ENCODE results near the gene CSNK2B. TPM values are rescaled to one million over a fixed set of nuclear protein-coding genes. Genes with fewer than 3 reads are reported as not detected.
"Not testable (repeated sequence)": the region's sequence is repeated elsewhere in the genome, so short reads cannot be mapped to it uniquely, and the experiment has no call there.

CSNK2B gene
- total RNA-seq, 1 donor from 2014 or later = 302 TPM

- Mint-ChIP-seq H3K36me3 (ENCODE audit: low read depth) (peaks cover 2% of the 10 kb centered on the region), H3K4me3 (no peak overlapping the region), H3K27me3 (ENCODE audit: insufficient read depth) (peaks cover 4% of the 10 kb centered on the region), H3K27ac (no peak overlapping the region), H3K9me3 (no peaks in the 10 kb centered on the region), H3K4me1 (ENCODE audit: low read depth) (peaks cover 15% of the 10 kb centered on the region)
- intact Hi-C loops (cut with micrococcal nuclease) = no loop called here
- DNase-seq (ENCODE audit: low spot score) = no peak
Measured at GRCh38 chr6:31707701-31708100, 41.8 kb downstream of the CSNK2B start.

GRCh38 chr6:31708224-31708623 is 42.3 kb downstream of the CSNK2B start:
- Mint-ChIP-seq H3K4me3 (no peak overlapping the region), H3K9me3 (no peaks in the 10 kb centered on the region), H3K4me1 (ENCODE audit: low read depth) (peaks cover 13% of the 10 kb centered on the region), H3K36me3 (ENCODE audit: low read depth) (peaks cover 2% of the 10 kb centered on the region), H3K27me3 (ENCODE audit: insufficient read depth) (peaks cover 4% of the 10 kb centered on the region), H3K27ac (no peak overlapping the region)
- intact Hi-C loops (cut with micrococcal nuclease) = no loop called here
- DNase-seq (ENCODE audit: low spot score) = no peak

GRCh38 chr6:31709157-31709556 is 43.3 kb downstream of the CSNK2B start:
- DNase-seq (ENCODE audit: low spot score); intact Hi-C loops (cut with micrococcal nuclease); H3K4me3 Mint-ChIP-seq: not testable (repeated sequence)

GRCh38 chr6:31710523-31711219 is 44.8 kb downstream of the CSNK2B start:
- H3K27ac Mint-ChIP-seq = no peak overlapping the region
- peaks cover 10% of the 10 kb centered on the region for H3K27me3 Mint-ChIP-seq (ENCODE audit: insufficient read depth)
- no peak for DNase-seq (ENCODE audit: low spot score)
- H3K9me3 Mint-ChIP-seq = no peaks in the 10 kb centered on the region
- no peaks in the 10 kb centered on the region for H3K36me3 Mint-ChIP-seq (ENCODE audit: low read depth)
- peaks cover 15% of the 10 kb centered on the region for H3K4me1 Mint-ChIP-seq (ENCODE audit: low read depth)
- no peak overlapping the region for H3K4me3 Mint-ChIP-seq
- intact Hi-C loops (cut with micrococcal nuclease) = no loop called here

More at GRCh38 chr6:31709157-31709556, 43.3 kb downstream of the CSNK2B start:
- H3K36me3 Mint-ChIP-seq (ENCODE audit: low read depth); H3K27ac Mint-ChIP-seq; H3K27me3 Mint-ChIP-seq (ENCODE audit: insufficient read depth); H3K9me3 Mint-ChIP-seq: not testable (repeated sequence)
- H3K4me1 Mint-ChIP-seq (ENCODE audit: low read depth) = peaks cover 14% of the 10 kb centered on the region

- H3K36me3 Mint-ChIP-seq (ENCODE audit: low read depth) = no peaks in the 10 kb centered on the region
- H3K9me3 Mint-ChIP-seq = no peaks in the 10 kb centered on the region
- H3K4me1 Mint-ChIP-seq (ENCODE audit: low read depth) = peaks cover 15% of the 10 kb centered on the region
- intact Hi-C loops (cut with micrococcal nuclease) = no loop called here
- H3K27ac Mint-ChIP-seq = no peak overlapping the region
- DNase-seq (ENCODE audit: low spot score) = no peak
- no peak overlapping the region for H3K4me3 Mint-ChIP-seq
- H3K27me3 Mint-ChIP-seq (ENCODE audit: insufficient read depth) = peaks cover 10% of the 10 kb centered on the region
Measured at GRCh38 chr6:31711233-31711632, 45.4 kb downstream of the CSNK2B start.

GRCh38 chr6:31712296-31712695 is 46.4 kb downstream of the CSNK2B start:
- no peak overlapping the region for H3K27ac Mint-ChIP-seq
- no peak overlapping the region for H3K4me3 Mint-ChIP-seq
- peaks cover 15% of the 10 kb centered on the region for H3K4me1 Mint-ChIP-seq (ENCODE audit: low read depth)
- DNase-seq (ENCODE audit: low spot score) = no peak
- intact Hi-C loops (cut with micrococcal nuclease) = no loop called here
- no peaks in the 10 kb centered on the region for H3K9me3 Mint-ChIP-seq
- H3K27me3 Mint-ChIP-seq (ENCODE audit: insufficient read depth) = peaks cover 10% of the 10 kb centered on the region
- H3K36me3 Mint-ChIP-seq (ENCODE audit: low read depth) = no peaks in the 10 kb centered on the region

GRCh38 chr6:31713465-31713864 is 47.6 kb downstream of the CSNK2B start:
- no peak overlapping the region for H3K27ac Mint-ChIP-seq
- no peak overlapping the region for H3K4me3 Mint-ChIP-seq
- no peak for DNase-seq (ENCODE audit: low spot score)
- no peaks in the 10 kb centered on the region for H3K36me3 Mint-ChIP-seq (ENCODE audit: low read depth)
- H3K27me3 Mint-ChIP-seq (ENCODE audit: insufficient read depth) = peaks cover 10% of the 10 kb centered on the region
- no peaks in the 10 kb centered on the region for H3K9me3 Mint-ChIP-seq
- H3K4me1 Mint-ChIP-seq (ENCODE audit: low read depth) = peaks cover 15% of the 10 kb centered on the region
- intact Hi-C loops (cut with micrococcal nuclease) = no loop called here

- intact Hi-C loops (cut with micrococcal nuclease) = no loop called here
- no peaks in the 10 kb centered on the region for H3K36me3 Mint-ChIP-seq (ENCODE audit: low read depth)
- H3K9me3 Mint-ChIP-seq = no peaks in the 10 kb centered on the region
- no peak for DNase-seq (ENCODE audit: low spot score)
- H3K27me3 Mint-ChIP-seq (ENCODE audit: insufficient read depth) = peaks cover 10% of the 10 kb centered on the region
- H3K4me3 Mint-ChIP-seq = no peak overlapping the region
- peaks cover 15% of the 10 kb centered on the region for H3K4me1 Mint-ChIP-seq (ENCODE audit: low read depth)
- no peak overlapping the region for H3K27ac Mint-ChIP-seq
Measured at GRCh38 chr6:31713991-31714684, 48.3 kb downstream of the CSNK2B start.

- Mint-ChIP-seq H3K9me3 (no peaks in the 10 kb centered on the region), H3K27me3 (ENCODE audit: insufficient read depth) (peaks cover 10% of the 10 kb centered on the region), H3K27ac (no peak within 1 kb of the TSS), H3K4me3 (no peak within 1 kb of the TSS), H3K36me3 (ENCODE audit: low read depth) (no peaks in the 10 kb centered on the region), H3K4me1 (ENCODE audit: low read depth) (peaks cover 15% of the 10 kb centered on the region)
- intact Hi-C loops (cut with micrococcal nuclease) = no loop called here
- no peak for DNase-seq (ENCODE audit: low spot score)
Measured at GRCh38 chr6:31715022-31715958, 49.4 kb downstream of the CSNK2B start, which contains the start of gene LY6G6D. TSS of gene LY6G6D (plus strand) at chr6:31715348. CDS start at chr6:31715356, 8 bp downstream.

- Mint-ChIP-seq H3K4me3 (no peak overlapping the region), H3K27ac (no peak overlapping the region), H3K36me3 (ENCODE audit: low read depth) (no peaks in the 10 kb centered on the region), H3K27me3 (ENCODE audit: insufficient read depth) (peaks cover 6% of the 10 kb centered on the region), H3K9me3 (no peaks in the 10 kb centered on the region), H3K4me1 (ENCODE audit: low read depth) (peaks cover 5% of the 10 kb centered on the region)
- intact Hi-C loops (cut with micrococcal nuclease) = no loop called here
- no peak for DNase-seq (ENCODE audit: low spot score)
Measured at GRCh38 chr6:31717499-31718222, 51.8 kb downstream of the CSNK2B start.

GRCh38 chr6:31718265-31718664 is 52.4 kb downstream of the CSNK2B start:
- Mint-ChIP-seq H3K36me3 (ENCODE audit: low read depth) (no peaks in the 10 kb centered on the region), H3K27ac (no peak overlapping the region), H3K27me3 (ENCODE audit: insufficient read depth) (peaks cover 6% of the 10 kb centered on the region), H3K4me1 (ENCODE audit: low read depth) (peaks cover 5% of the 10 kb centered on the region), H3K9me3 (no peaks in the 10 kb centered on the region), H3K4me3 (no peak overlapping the region)
- intact Hi-C loops (cut with micrococcal nuclease) = no loop called here
- DNase-seq (ENCODE audit: low spot score) = no peak

- Mint-ChIP-seq H3K4me3 (no peak overlapping the region), H3K27me3 (ENCODE audit: insufficient read depth) (peaks cover 5% of the 10 kb centered on the region), H3K36me3 (ENCODE audit: low read depth) (no peaks in the 10 kb centered on the region), H3K27ac (no peak overlapping the region), H3K4me1 (ENCODE audit: low read depth) (peaks cover 3% of the 10 kb centered on the region), H3K9me3 (no peaks in the 10 kb centered on the region)
- no peak for DNase-seq (ENCODE audit: low spot score)
- intact Hi-C loops (cut with micrococcal nuclease) = no loop called here
Measured at GRCh38 chr6:31719001-31719400, 53.1 kb downstream of the CSNK2B start.

Data from activated T-helper 1 cell treated with anti-CD3 and anti-CD28 coated beads, Interleukin-12 subunit alpha, Interleukin-12 subunit beta, Interleukin-2, Interleukin-4 antibody, amounts not matched to agents 30 ng/mL and 10 ng/mL and 1 ng/mL, durations not matched to agents 14 hours and 24 hours and 36 hours (primary cell).